ENCODE results near the gene JAK2. TPM values are rescaled to one million over a fixed set of nuclear protein-coding genes. Genes with fewer than 3 reads are reported as not detected.

The JAK2 gene
- total and polyA plus RNA-seq, 10 of the 15 experiments (the other 5 are each of a cell fraction or from before 2014, with no cell fraction given): 4.1 to 22.9 (median 13.7) TPM

- ChIA-PET CTCF (interaction anchor here (1.5 to 1.6 kb wide), 2 partner anchors 11 to 18 kb away, joined by 3 to 4 read pairs; no protein-coding TSS in a partner anchor), RAD21 (ENCODE audit: unreplicated experiment) (no interaction called here)
- no peaks in the 10 kb centered on the region for H3K79me2 ChIP-seq (ENCODE audit: control insufficient read depth, insufficient read depth, low read length)
- TF ChIP-seq E2F8 (IDR thresholded peaks at IDR 0.05; ENCODE audit: low read depth, partially characterized antibody): no peak
- TF ChIP-seq ETV6 (conservative IDR thresholded peaks at IDR 0.05 in 1 of 2, IDR thresholded peaks at IDR 0.05 in 1 of 2; ENCODE audit: borderline replicate concordance in 1 of 2, low read depth in 1 of 2): no peak
- no peak for TF ChIP-seq NRF1 (conservative IDR thresholded peaks at IDR 0.05; ENCODE audit: low read depth, low read length)
- TF ChIP-seq CUX1 (IDR thresholded peaks at IDR 0.05; ENCODE audit: insufficient replicate concordance, low read depth, low read length): no peak
- TF ChIP-seq NFIC (IDR thresholded peaks at IDR 0.05; ENCODE audit: low read depth, low read length): no peak
- TF ChIP-seq RB1 (IDR thresholded peaks at IDR 0.05; ENCODE audit: borderline replicate concordance): no peak
- TF ChIP-seq PBX3 (IDR thresholded peaks at IDR 0.05; ENCODE audit: insufficient replicate concordance, low read depth, low read length): no peak
- TF ChIP-seq SIN3A (IDR thresholded peaks at IDR 0.05; ENCODE audit: low read depth, low read length): no peak
- TF ChIP-seq SUPT20H (IDR thresholded peaks at IDR 0.05; ENCODE audit: borderline replicate concordance, control insufficient read depth, low read depth, low read length): no peak
- TF ChIP-seq YBX1 (IDR thresholded peaks at IDR 0.05): no peak
- no peak for TF ChIP-seq MAX (IDR thresholded peaks at IDR 0.05; ENCODE audit: low read depth, low read length)
Measured at GRCh38 chr9:4946937-4947336, 38.1 kb upstream of the JAK2 start.

More at GRCh38 chr9:4946937-4947336, 38.1 kb upstream of the JAK2 start:
- no TSS peak for BruUV-seq (replicated peaks)
- ChIA-PET SMC1A (ENCODE audit: uncharacterized antibody, unreplicated experiment) (interaction anchor here (1.3 to 1.9 kb wide), 5 partner anchors 8 to 36 kb away, joined by 3 to 6 read pairs (median 4); no protein-coding TSS in a partner anchor), POLR2A (interaction anchor here (0.5 to 1.6 kb wide), 2 partner anchors 10 to 28 kb away, joined by 3 to 6 read pairs; no protein-coding TSS in a partner anchor)
- H4K20me1 ChIP-seq (ENCODE audit: control insufficient read depth, insufficient read depth): no peaks in the 10 kb centered on the region
- H3K9ac ChIP-seq (ENCODE audit: control insufficient read depth, insufficient read depth, low read length): no peak overlapping the region
- in situ Hi-C loops (cut with MboI): no loop called here
- H3K4me2 ChIP-seq (ENCODE audit: control insufficient read depth, insufficient read depth): no peak overlapping the region
- FAIRE-seq (no peak), DNase-seq (ENCODE audit: low read depth, low spot score) (no peak), ATAC-seq (no peak)
- no peak overlapping the region for H2AFZ ChIP-seq (ENCODE audit: control insufficient read depth, low read depth, low read length)
- H3K27me3 ChIP-seq (replicated peaks in 1 of 2; ENCODE audit: control insufficient read depth in 2 of 2, insufficient read depth in 2 of 2, low read length in 1 of 2): no peaks in the 10 kb centered on the region
- no peaks in the 10 kb centered on the region for H3K36me3 ChIP-seq (ENCODE audit: control insufficient read depth in 2 of 2, insufficient read depth in 2 of 2, low read length in 1 of 2)
- 48% methylated on average over 1 of the region's 1 CpG for WGBS (ENCODE audit: insufficient coverage, insufficient replicate concordance, low lambda C conversion rate, missing lambda C conversion rate)
- no peaks in the 10 kb centered on the region for H3K9me3 ChIP-seq (replicated peaks; ENCODE audit: control insufficient read depth, insufficient read depth, low read length)
- no peak overlapping the region for H3K4me3 ChIP-seq
- no peak overlapping the region for H3K27ac ChIP-seq (ENCODE audit: control insufficient read depth, insufficient read depth)
- peaks cover 24% of the 10 kb centered on the region for H3K4me1 ChIP-seq (ENCODE audit: control insufficient read depth, insufficient read depth, low read length)
- intact Hi-C loops (cut with micrococcal nuclease; ENCODE audit: unreplicated experiment): no loop called here
